Measurements from ENCODE around the gene IL16.

IL16 gene

GRCh38 chr15:81268340-81268739 lies 71.7 kb downstream of the IL16 start:
- no peak for TF ChIP-seq CTCF (IDR thresholded peaks at IDR 0.05)
- Histone ChIP-seq H3K27me3 (no peaks in the 10 kb centered on the region), H3K27ac (no peak overlapping the region), H3K4me3 (no peak overlapping the region), H3K9me3 (no peaks in the 10 kb centered on the region), H3K4me1 (peaks cover 0 to 11% (median 9%) of the 10 kb centered on the region in 4 donors), H3K36me3 (peaks cover 0 to 12% (median 0%) of the 10 kb centered on the region in 3 donors)
- intact Hi-C loops (cut with DNase I; ENCODE audit: low total_unique reads): loop anchor here (5.0 kb wide), 2 partner anchors 116 to 161 kb away; no protein-coding TSS in a partner anchor
- no peak for DNase-seq

GRCh38 chr15:81268881-81269601 lies 72.4 kb downstream of the IL16 start:
- no peak for DNase-seq
- Histone ChIP-seq H3K4me3 (no peak overlapping the region), H3K9me3 (no peaks in the 10 kb centered on the region), H3K27me3 (no peaks in the 10 kb centered on the region), H3K27ac (no peak overlapping the region), H3K4me1 (peaks cover 0 to 11% (median 9%) of the 10 kb centered on the region in 4 donors), H3K36me3 (peaks cover 0 to 12% (median 0%) of the 10 kb centered on the region in 3 donors)
- TF ChIP-seq CTCF (IDR thresholded peaks at IDR 0.05): no peak
- intact Hi-C loops (cut with DNase I; ENCODE audit: low total_unique reads): loop anchor here (5.0 kb wide), 2 partner anchors 117 to 162 kb away; no protein-coding TSS in a partner anchor

GRCh38 chr15:81270188-81270587 lies 73.5 kb downstream of the IL16 start:
- Histone ChIP-seq H3K36me3 (peaks cover 0 to 12% (median 0%) of the 10 kb centered on the region in 3 donors), H3K4me3 (no peak overlapping the region), H3K9me3 (no peaks in the 10 kb centered on the region), H3K27me3 (no peaks in the 10 kb centered on the region), H3K27ac (no peak overlapping the region), H3K4me1 (peaks cover 0 to 14% (median 9%) of the 10 kb centered on the region in 4 donors)
- no peak for TF ChIP-seq CTCF (IDR thresholded peaks at IDR 0.05)
- intact Hi-C loops (cut with DNase I; ENCODE audit: low total_unique reads): no loop called here
- no peak for DNase-seq

- no peak for DNase-seq
- Histone ChIP-seq H3K27me3 (no peaks in the 10 kb centered on the region), H3K36me3 (peaks cover 0 to 12% (median 0%) of the 10 kb centered on the region in 3 donors), H3K27ac (no peak overlapping the region), H3K4me1 (peaks cover 0 to 14% (median 7%) of the 10 kb centered on the region in 4 donors), H3K4me3 (no peak overlapping the region), H3K9me3 (no peaks in the 10 kb centered on the region)
- intact Hi-C loops (cut with DNase I; ENCODE audit: low total_unique reads): no loop called here
- no peak for TF ChIP-seq CTCF (IDR thresholded peaks at IDR 0.05)
Observed at GRCh38 chr15:81270781-81271491, 74.3 kb downstream of the IL16 start.

- H3K9me3 ChIP-seq: peaks cover 0 to under 1% (median 0%) of the 10 kb centered on the region in 3 donors
- H3K27me3 ChIP-seq: no peaks in the 10 kb centered on the region
- no peak overlapping the region for H3K4me3 ChIP-seq
- intact Hi-C loops (cut with DNase I; ENCODE audit: low total_unique reads): loop anchor here (2.0 kb wide), 1 partner anchor 129 kb away; no protein-coding TSS in a partner anchor
- peaks cover 0 to 11% (median 4%) of the 10 kb centered on the region in 4 donors for H3K4me1 ChIP-seq
- no peak overlapping the region for H3K27ac ChIP-seq
- DNase-seq: no peak
- peaks cover 0 to 9% (median 0%) of the 10 kb centered on the region in 3 donors for H3K36me3 ChIP-seq
- TF ChIP-seq CTCF (IDR thresholded peaks at IDR 0.05): no peak
Observed at GRCh38 chr15:81271761-81272644, 75.3 kb downstream of the IL16 start.

Data from tibial artery (tissue), 4 donors.